GM19193 (cell line): ENCODE results near the gene MORF4L1.

ENCODE experiments used
- POLR2A ChIP-seq: IDR thresholded peaks from 4 replicates; pipeline ENCODE4 v1.6.1; 2011; ENCODE audit not compliant: insufficient read depth, insufficient read length; ENCODE audit errors: extremely low read depth

Gene MORF4L1

GRCh38 chr15:78872155-78872971 is at the start of gene MORF4L1:
TSS of gene MORF4L1 (plus strand) at chr15:78872890. CDS start at chr15:78873018, 128 bp downstream.
- TF ChIP-seq POLR2A: no peak

- no peak for TF ChIP-seq POLR2A
Measured at GRCh38 chr15:78828920-78829319, 43.8 kb upstream of the MORF4L1 start.

- TF ChIP-seq POLR2A: no peak
Measured at GRCh38 chr15:78830514-78831228, 42.0 kb upstream of the MORF4L1 start.

- no peak for TF ChIP-seq POLR2A
Measured at GRCh38 chr15:78831229-78832207, 41.2 kb upstream of the MORF4L1 start.

GRCh38 chr15:78836333-78836732 is 36.4 kb upstream of the MORF4L1 start:
- TF ChIP-seq POLR2A: no peak

GRCh38 chr15:78837131-78837530 is 35.6 kb upstream of the MORF4L1 start:
- no peak for TF ChIP-seq POLR2A

GRCh38 chr15:78837543-78837942 is 35.1 kb upstream of the MORF4L1 start:
- TF ChIP-seq POLR2A: no peak

GRCh38 chr15:78838489-78838888 is 34.2 kb upstream of the MORF4L1 start:
- no peak for TF ChIP-seq POLR2A

GRCh38 chr15:78840661-78841375 is 31.9 kb upstream of the MORF4L1 start:
- TF ChIP-seq POLR2A: no peak

GRCh38 chr15:78841376-78841706 is 31.3 kb upstream of the MORF4L1 start:
- no peak for TF ChIP-seq POLR2A

- TF ChIP-seq POLR2A: no peak
Measured at GRCh38 chr15:78841891-78842290, 30.8 kb upstream of the MORF4L1 start.

- TF ChIP-seq POLR2A: no peak
Measured at GRCh38 chr15:78842519-78842918, 30.2 kb upstream of the MORF4L1 start.

GRCh38 chr15:78850352-78850751 is 22.3 kb upstream of the MORF4L1 start:
- no peak for TF ChIP-seq POLR2A

- no peak for TF ChIP-seq POLR2A
Measured at GRCh38 chr15:78850941-78851755, 21.5 kb upstream of the MORF4L1 start.

GRCh38 chr15:78853500-78853899 is 19.2 kb upstream of the MORF4L1 start:
- TF ChIP-seq POLR2A: no peak
